GM12872 (cell line): ENCODE results near the gene LRP1.
A peak's percentile ranks its signal among the peaks of the same experiment; 100 is the strongest.

ENCODE experiments used
- CTCF ChIP-seq: IDR thresholded peaks from 3 replicates; pipeline ENCODE4 v1.5.1; 2011; ENCODE audit warnings: low read depth, mild to moderate bottlenecking, low read length, moderate library complexity; ENCODE audit not compliant: insufficient read depth

The LRP1 gene

GRCh38 chr12:57242691-57243454 lies 114.6 kb downstream of the LRP1 start:
- peak; percentile 72 for TF ChIP-seq CTCF

GRCh38 chr12:57243521-57244311 lies 115.4 kb downstream of the LRP1 start:
- TF ChIP-seq CTCF, result peak; percentile 73

GRCh38 chr12:57244312-57244696 lies 116.0 kb downstream of the LRP1 start:
- TF ChIP-seq CTCF, result no peak

- no peak for TF ChIP-seq CTCF
These were observed 118.8 kb downstream of the LRP1 start for GRCh38 chr12:57247041-57247440.

GRCh38 chr12:57248934-57249742 lies 120.9 kb downstream of the LRP1 start:
- no peak for TF ChIP-seq CTCF

GRCh38 chr12:57250541-57250940 lies 122.3 kb downstream of the LRP1 start:
- TF ChIP-seq CTCF, result no peak

GRCh38 chr12:57250956-57251355 lies 122.7 kb downstream of the LRP1 start, which contains the start of gene STAC3:
TSS of gene STAC3 (minus strand) at chr12:57251187. CDS start at chr12:57249636, 1,551 bp downstream.
- TF ChIP-seq CTCF, result no peak
